ENCODE results near the gene STAU1. TPM values are rescaled to one million over a fixed set of nuclear protein-coding genes. Genes with fewer than 3 reads are reported as not detected.
A peak's percentile ranks its signal among the peaks of the same experiment; 100 is the strongest.

Gene STAU1, protein sequence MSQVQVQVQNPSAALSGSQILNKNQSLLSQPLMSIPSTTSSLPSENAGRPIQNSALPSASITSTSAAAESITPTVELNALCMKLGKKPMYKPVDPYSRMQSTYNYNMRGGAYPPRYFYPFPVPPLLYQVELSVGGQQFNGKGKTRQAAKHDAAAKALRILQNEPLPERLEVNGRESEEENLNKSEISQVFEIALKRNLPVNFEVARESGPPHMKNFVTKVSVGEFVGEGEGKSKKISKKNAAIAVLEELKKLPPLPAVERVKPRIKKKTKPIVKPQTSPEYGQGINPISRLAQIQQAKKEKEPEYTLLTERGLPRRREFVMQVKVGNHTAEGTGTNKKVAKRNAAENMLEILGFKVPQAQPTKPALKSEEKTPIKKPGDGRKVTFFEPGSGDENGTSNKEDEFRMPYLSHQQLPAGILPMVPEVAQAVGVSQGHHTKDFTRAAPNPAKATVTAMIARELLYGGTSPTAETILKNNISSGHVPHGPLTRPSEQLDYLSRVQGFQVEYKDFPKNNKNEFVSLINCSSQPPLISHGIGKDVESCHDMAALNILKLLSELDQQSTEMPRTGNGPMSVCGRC
- 10 to 100 TPM; 80.5 to 83.3 TPM for total RNA-seq

GRCh38 chr20:49187851-49188641, at the start of gene STAU1:
STAU1 (minus strand) TSS chr20:49188334; CDS start chr20:49166201, 22,133 bp downstream.
- Mint-ChIP-seq H3K27ac (peak within 1 kb of the TSS; percentile 64), H3K9me3 (no peaks in the 10 kb centered on the region), H3K27me3 (ENCODE audit: low read depth) (no peaks in the 10 kb centered on the region), H3K4me3 (peak within 1 kb of the TSS; percentile 88 to 91), H3K4me1 (ENCODE audit: low read depth) (peaks cover 50% of the 10 kb centered on the region), H3K36me3 (ENCODE audit: insufficient read depth in 2 of 2) (peaks cover 2 to 3% of the 10 kb centered on the region in 2 donors)
- DNase-seq (peak; percentile 95 to 96), ATAC-seq (replicated peaks in 1 of 2) (peak; percentile 95)

DNA sequence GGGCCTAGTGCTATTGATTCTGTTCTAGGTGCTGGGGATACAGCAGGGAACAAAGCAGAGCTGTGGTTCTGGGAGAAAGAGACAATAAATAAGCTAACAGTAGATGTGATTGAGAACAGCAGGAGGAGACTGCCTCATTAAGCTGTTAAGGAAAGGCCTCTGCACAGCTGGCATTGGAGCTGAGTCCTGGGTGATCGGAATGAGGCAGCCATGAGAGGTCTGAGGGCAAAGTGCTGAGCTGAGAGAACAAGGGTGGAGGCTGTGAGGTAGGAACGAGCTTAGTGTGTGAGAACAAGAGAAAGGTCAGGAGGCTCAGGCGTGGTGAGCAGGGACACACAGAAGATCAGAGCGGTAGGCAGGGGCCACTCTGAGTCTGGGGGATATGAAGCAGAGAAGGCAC, 49.4 kb upstream of the STAU1 start:
- H3K4me3 Mint-ChIP-seq, result no peak overlapping the region
- no peak for DNase-seq
- H3K4me1 Mint-ChIP-seq (ENCODE audit: low read depth), result no peaks in the 10 kb centered on the region
- H3K27ac Mint-ChIP-seq, result peak overlapping the region; percentile 1
- peaks cover 11 to 24% of the 10 kb centered on the region in 2 donors for H3K36me3 Mint-ChIP-seq (ENCODE audit: insufficient read depth in 2 of 2)
- ATAC-seq (replicated peaks in 1 of 2), result peak in 1 of 2 donors; percentile 20
- no peaks in the 10 kb centered on the region for H3K27me3 Mint-ChIP-seq (ENCODE audit: low read depth)
- no peaks in the 10 kb centered on the region for H3K9me3 Mint-ChIP-seq

- H3K27me3 Mint-ChIP-seq (ENCODE audit: low read depth), result no peaks in the 10 kb centered on the region
- no peak overlapping the region for H3K4me3 Mint-ChIP-seq
- no peak for ATAC-seq (replicated peaks in 1 of 2)
- H3K4me1 Mint-ChIP-seq (ENCODE audit: low read depth), result no peaks in the 10 kb centered on the region
- no peaks in the 10 kb centered on the region for H3K9me3 Mint-ChIP-seq
- DNase-seq, result no peak
- H3K27ac Mint-ChIP-seq, result no peak overlapping the region
- peaks cover 11 to 26% of the 10 kb centered on the region in 2 donors for H3K36me3 Mint-ChIP-seq (ENCODE audit: insufficient read depth in 2 of 2)
Measured at GRCh38 chr20:49236301-49236700, 48.2 kb upstream of the STAU1 start.

GRCh38 chr20:49234831-49235230, 46.7 kb upstream of the STAU1 start:
- no peak overlapping the region for H3K4me3 Mint-ChIP-seq
- H3K4me1 Mint-ChIP-seq (ENCODE audit: low read depth), result peaks cover 4% of the 10 kb centered on the region
- no peak for DNase-seq
- H3K36me3 Mint-ChIP-seq (ENCODE audit: insufficient read depth in 2 of 2), result peaks cover 13 to 33% of the 10 kb centered on the region in 2 donors
- no peaks in the 10 kb centered on the region for H3K9me3 Mint-ChIP-seq
- H3K27ac Mint-ChIP-seq, result no peak overlapping the region
- no peaks in the 10 kb centered on the region for H3K27me3 Mint-ChIP-seq (ENCODE audit: low read depth)
- ATAC-seq (replicated peaks in 1 of 2), result no peak

DNA sequence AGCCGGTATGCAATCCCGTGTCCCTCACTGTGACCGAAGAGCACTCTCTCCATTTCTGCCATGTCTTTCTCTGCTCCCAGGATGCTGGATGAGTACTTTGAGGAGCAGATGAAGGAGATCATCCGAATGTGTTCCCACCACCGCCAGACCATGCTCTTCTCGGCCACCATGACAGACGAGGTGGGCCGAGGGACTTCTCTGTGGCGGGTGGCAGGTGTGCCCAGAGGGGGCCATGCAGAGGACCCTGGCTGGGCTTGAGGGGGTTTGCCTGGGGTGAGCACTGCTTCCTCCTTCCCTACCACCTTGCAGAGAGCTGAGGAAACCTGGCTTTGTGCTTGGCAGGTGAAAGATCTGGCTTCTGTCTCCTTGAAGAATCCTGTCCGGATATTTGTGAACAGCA, 45.1 kb upstream of the STAU1 start:
- H3K27me3 Mint-ChIP-seq (ENCODE audit: low read depth), result no peaks in the 10 kb centered on the region
- no peak overlapping the region for H3K4me3 Mint-ChIP-seq
- no peaks in the 10 kb centered on the region for H3K9me3 Mint-ChIP-seq

DNA sequence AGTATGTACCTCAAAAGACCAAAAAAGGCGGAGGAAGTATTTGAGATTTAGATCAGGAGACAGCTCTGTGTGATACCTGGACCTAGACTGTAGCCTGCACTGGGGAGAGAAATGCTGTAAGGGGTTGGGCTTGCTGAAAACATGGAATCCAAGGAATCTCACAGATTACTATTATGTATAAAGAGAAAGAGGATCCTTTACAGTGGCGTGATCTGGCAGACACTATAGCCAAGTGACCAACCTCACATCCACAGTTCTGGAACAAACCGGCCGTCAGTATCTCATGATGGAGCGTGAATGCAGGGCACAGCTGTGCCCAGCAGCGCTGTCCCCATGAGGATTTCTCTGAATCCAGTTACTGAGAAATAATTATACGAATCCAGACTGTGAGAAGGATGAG, 43.3 kb upstream of the STAU1 start:
- H3K4me3 Mint-ChIP-seq, result no peak overlapping the region
- H3K36me3 Mint-ChIP-seq (ENCODE audit: insufficient read depth in 2 of 2), result peaks cover 8 to 26% of the 10 kb centered on the region in 2 donors
- no peak overlapping the region for H3K27ac Mint-ChIP-seq
- H3K27me3 Mint-ChIP-seq (ENCODE audit: low read depth), result no peaks in the 10 kb centered on the region
- no peaks in the 10 kb centered on the region for H3K9me3 Mint-ChIP-seq
- ATAC-seq (replicated peaks in 1 of 2) (no peak), DNase-seq (no peak)
- H3K4me1 Mint-ChIP-seq (ENCODE audit: low read depth), result peaks cover 4% of the 10 kb centered on the region

More for the DNA sequence above, 45.1 kb upstream of the STAU1 start:
- H3K27ac Mint-ChIP-seq, result no peak overlapping the region
- H3K36me3 Mint-ChIP-seq (ENCODE audit: insufficient read depth in 2 of 2), result peaks cover 13 to 28% of the 10 kb centered on the region in 2 donors
- no peak for ATAC-seq (replicated peaks in 1 of 2)
- DNase-seq, result no peak
- H3K4me1 Mint-ChIP-seq (ENCODE audit: low read depth), result peaks cover 4% of the 10 kb centered on the region

- Mint-ChIP-seq H3K4me3 (no peak overlapping the region), H3K36me3 (ENCODE audit: insufficient read depth in 2 of 2) (peaks cover 13 to 35% of the 10 kb centered on the region in 2 donors), H3K9me3 (no peaks in the 10 kb centered on the region), H3K27me3 (ENCODE audit: low read depth) (no peaks in the 10 kb centered on the region), H3K4me1 (ENCODE audit: low read depth) (peaks cover 4% of the 10 kb centered on the region), H3K27ac (no peak overlapping the region)
- ATAC-seq (replicated peaks in 1 of 2) (no peak), DNase-seq (no peak)
Measured at GRCh38 chr20:49230561-49231133, 42.5 kb upstream of the STAU1 start.

DNA sequence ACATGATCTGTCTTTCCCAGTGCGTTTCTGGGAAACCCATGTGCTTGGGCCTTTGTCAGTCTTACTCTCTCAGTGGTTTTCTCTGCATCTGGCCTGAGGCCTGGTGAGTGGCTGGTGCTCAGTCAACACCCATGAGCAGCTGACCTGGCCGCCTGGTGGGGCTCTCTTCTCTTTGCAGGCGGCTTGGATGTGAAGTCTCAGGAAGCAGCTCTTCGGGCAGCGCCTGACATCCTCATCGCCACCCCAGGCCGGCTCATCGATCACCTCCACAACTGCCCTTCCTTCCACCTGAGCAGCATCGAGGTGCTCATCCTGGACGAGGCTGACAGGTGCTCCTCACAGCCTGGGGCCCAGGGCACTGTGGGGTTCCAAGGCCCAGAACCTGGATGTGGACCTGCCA, 41.9 kb upstream of the STAU1 start:
- Mint-ChIP-seq H3K4me1 (ENCODE audit: low read depth) (peaks cover 4% of the 10 kb centered on the region), H3K9me3 (no peaks in the 10 kb centered on the region), H3K27ac (peak overlapping the region; percentile 34), H3K4me3 (no peak overlapping the region), H3K27me3 (ENCODE audit: low read depth) (no peaks in the 10 kb centered on the region), H3K36me3 (ENCODE audit: insufficient read depth in 2 of 2) (peaks cover 13 to 41% of the 10 kb centered on the region in 2 donors)
- no peak for ATAC-seq (replicated peaks in 1 of 2)
- DNase-seq, result no peak

DNA sequence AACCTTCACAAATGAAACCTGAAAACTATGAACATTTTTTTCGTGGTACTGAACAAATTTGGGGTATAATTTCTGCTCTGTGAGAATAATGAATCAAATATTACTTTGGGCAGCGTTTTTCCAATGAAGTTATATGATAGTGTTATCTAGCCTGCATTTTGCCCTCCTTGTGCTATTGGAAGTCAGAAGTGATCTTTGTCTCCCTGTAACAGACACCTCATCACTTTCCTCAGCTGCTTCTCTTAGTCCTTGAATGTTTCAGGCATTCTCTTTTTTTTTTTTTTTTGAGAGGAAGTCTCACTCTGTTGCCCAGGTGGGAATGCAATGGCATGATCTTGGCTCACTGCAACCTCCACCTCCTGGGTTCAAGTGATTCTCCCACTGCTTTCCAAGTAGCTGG, 41.2 kb upstream of the STAU1 start:
- H3K27me3 Mint-ChIP-seq (ENCODE audit: low read depth), result no peaks in the 10 kb centered on the region
- H3K36me3 Mint-ChIP-seq (ENCODE audit: insufficient read depth in 2 of 2), result peaks cover 13 to 37% of the 10 kb centered on the region in 2 donors
- H3K9me3 Mint-ChIP-seq, result no peaks in the 10 kb centered on the region
- no peak overlapping the region for H3K4me3 Mint-ChIP-seq
- peaks cover 4% of the 10 kb centered on the region for H3K4me1 Mint-ChIP-seq (ENCODE audit: low read depth)
- DNase-seq, result no peak
- no peak overlapping the region for H3K27ac Mint-ChIP-seq
- no peak for ATAC-seq (replicated peaks in 1 of 2)

- Mint-ChIP-seq H3K27me3 (ENCODE audit: low read depth) (no peaks in the 10 kb centered on the region), H3K9me3 (no peaks in the 10 kb centered on the region), H3K36me3 (ENCODE audit: insufficient read depth in 2 of 2) (peaks cover 10 to 35% of the 10 kb centered on the region in 2 donors), H3K4me3 (no peak overlapping the region), H3K27ac (no peak overlapping the region), H3K4me1 (ENCODE audit: low read depth) (peaks cover 4% of the 10 kb centered on the region)
- ATAC-seq (replicated peaks in 1 of 2), result no peak
- no peak for DNase-seq
Measured at GRCh38 chr20:49228676-49229075, 40.5 kb upstream of the STAU1 start.

GRCh38 chr20:49225896-49226295, 37.8 kb upstream of the STAU1 start:
- Mint-ChIP-seq H3K4me1 (ENCODE audit: low read depth) (peaks cover 10% of the 10 kb centered on the region), H3K9me3 (no peaks in the 10 kb centered on the region), H3K4me3 (no peak overlapping the region), H3K27ac (no peak overlapping the region), H3K36me3 (ENCODE audit: insufficient read depth in 2 of 2) (peaks cover 7 to 35% of the 10 kb centered on the region in 2 donors), H3K27me3 (ENCODE audit: low read depth) (no peaks in the 10 kb centered on the region)
- DNase-seq (no peak), ATAC-seq (replicated peaks in 1 of 2) (no peak)

DNA sequence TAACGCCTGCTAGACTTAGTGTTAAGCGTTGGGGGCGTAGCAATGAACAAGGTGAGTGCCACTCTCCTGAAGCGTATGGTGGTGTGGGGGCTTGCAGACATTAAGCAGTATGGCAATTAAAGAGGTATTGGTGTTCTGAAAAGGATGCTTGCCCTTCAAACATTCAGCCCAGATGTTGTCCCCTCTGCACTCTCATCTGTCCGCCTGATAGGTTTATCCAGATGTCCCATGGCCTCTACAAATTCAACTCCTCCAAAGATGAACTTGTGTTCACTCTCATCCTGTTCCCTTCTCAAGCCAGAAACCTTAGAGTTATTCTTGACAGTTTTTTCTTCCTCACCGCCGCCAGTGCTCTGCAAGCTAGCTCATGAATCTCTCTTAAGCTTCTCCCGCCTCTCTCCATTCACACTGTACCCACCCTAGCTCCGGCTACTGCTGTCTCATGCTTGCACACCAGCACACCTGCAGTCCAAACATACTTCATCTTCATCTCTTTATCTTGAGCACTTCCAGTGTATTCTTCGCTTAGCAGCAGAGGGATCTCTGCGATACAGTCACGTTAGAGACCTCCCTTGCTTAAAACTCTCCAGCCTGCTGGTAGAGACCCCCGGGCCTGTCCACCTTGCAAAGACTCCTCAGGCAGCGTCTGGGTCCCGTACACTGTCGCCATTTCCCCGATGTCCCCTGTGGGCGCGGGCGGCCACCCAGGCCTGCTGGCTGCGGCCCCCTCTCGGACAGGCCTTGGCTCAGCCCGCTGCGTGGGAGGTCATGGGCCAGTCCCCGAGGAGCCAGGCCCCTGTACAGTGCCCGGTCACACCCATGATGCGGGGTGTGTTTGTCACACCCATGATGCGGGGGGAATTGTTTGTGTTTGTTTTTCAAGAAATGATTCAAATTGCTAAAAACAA, 32.0 kb upstream of the STAU1 start:
- ATAC-seq (replicated peaks in 1 of 2) (no peak), DNase-seq (no peak)

More for the DNA sequence above, 32.0 kb upstream of the STAU1 start:
- H3K27ac Mint-ChIP-seq, result peak overlapping the region; percentile 91
- H3K4me1 Mint-ChIP-seq (ENCODE audit: low read depth), result peaks cover 25% of the 10 kb centered on the region
- no peaks in the 10 kb centered on the region for H3K9me3 Mint-ChIP-seq
- no peaks in the 10 kb centered on the region for H3K27me3 Mint-ChIP-seq (ENCODE audit: low read depth)
- peak overlapping the region; percentile 92 to 99 for H3K4me3 Mint-ChIP-seq
- H3K36me3 Mint-ChIP-seq (ENCODE audit: insufficient read depth in 2 of 2), result peaks cover 8 to 22% of the 10 kb centered on the region in 2 donors
